A549 (cell line): Measurements from ENCODE around the gene ADTRP. TPM values are rescaled to one million over a fixed set of nuclear protein-coding genes. Genes with fewer than 3 reads are reported as not detected.

Experiments used
- ATAC-seq, 2 experiments: fragments of 200-7000 bp in 1 of 2; fragments of >200 bp in 1 of 2; cut with Nextera tagmentation in 1 of 2; cut with Tn5 transposase in 1 of 2; 3 replicates each; pipeline versions ENCODE4 v1.8.0 to v1.9.1; 2018 to 2020; ENCODE audit warnings: mild to moderate bottlenecking in 1 of 2, moderate library complexity in 1 of 2
- CTCF ChIA-PET: fragments of 300-600 bp; sonication (Branson Sonifier 250); formaldehyde crosslinking; extraction: SDS; loops from one replicate; lab custom pipeline; 2021; ENCODE audit warnings: antibody characterized with exemption, inconsistent platforms; lab: Yijun Ruan, JAX
- POLR2A ChIA-PET: fragments of 350-600 bp; formaldehyde crosslinking; extraction: SDS; loops from one replicate; lab custom pipeline; 2021; ENCODE audit warnings: antibody characterized with exemption, inconsistent platforms; lab: Yijun Ruan, JAX
- DNase-seq, 2 experiments: peaks; one replicate each; pipeline versions ENCODE4 v3.0.0 to v3.0.0-alpha.2; 2011 to 2016; ENCODE audit warnings: low read depth in 1 of 2, low spot score in 1 of 2
- FAIRE-seq: peaks from 2 replicates; lab custom pipeline; 2011; peaks lifted over from hg19 to GRCh38; lab: Jason Lieb, UNC
- H3K27ac ChIP-seq, 2 experiments: fragments of >200 bp; sonication (Bioruptor Twin); formaldehyde crosslinking; 3 replicates each; pipeline ENCODE4 v1.5.1; 2016 to 2017
- H3K4me1 ChIP-seq: fragments of >200 bp; sonication (Bioruptor Twin); formaldehyde crosslinking; 3 replicates; pipeline ENCODE4 v1.6.1; 2016
- H3K4me2 ChIP-seq: fragments of >200 bp; sonication (Bioruptor Twin); formaldehyde crosslinking; 3 replicates; pipeline ENCODE4 v1.6.1; 2016
- H3K4me3 ChIP-seq: fragments of >200 bp; sonication (Bioruptor Twin); formaldehyde crosslinking; 3 replicates; pipeline ENCODE4 v1.5.1; 2016
- H3K9me3 ChIP-seq: fragments of >200 bp; sonication (Bioruptor Twin); formaldehyde crosslinking; 3 replicates; pipeline ENCODE4 v1.6.1; 2016
- ATOH8 ChIP-seq: fragments of 250-450 bp; sonication (Bioruptor Pico); IDR thresholded peaks from 2 replicates; pipeline ENCODE4 v1.5.0; 2020; ENCODE audit warnings: low read depth, mild to moderate bottlenecking, moderate library complexity
- BHLHE40 ChIP-seq: IDR thresholded peaks from 2 replicates; pipeline ENCODE4 v1.6.1; 2012; ENCODE audit warnings: low read depth, low read length, inconsistent platforms
- CEBPB ChIP-seq, 2 experiments: fragments of >200 bp in 1 of 2; sonication (Bioruptor Twin) in 1 of 2; formaldehyde crosslinking in 1 of 2; IDR thresholded peaks; 2 replicates each; pipeline ENCODE4 v1.6.1; 2012 to 2016
- CHD4 ChIP-seq: fragments of 200-600 bp; sonication (generic); IDR thresholded peaks from 2 replicates; pipeline ENCODE4 v1.6.1; 2016; ENCODE audit warnings: antibody characterized with exemption, mild to moderate bottlenecking, borderline replicate concordance
- EHF ChIP-seq: fragments of 250-450 bp; sonication (Bioruptor Pico); IDR thresholded peaks from 2 replicates; pipeline ENCODE4 v1.5.0; 2020; ENCODE audit warnings: mild to moderate bottlenecking
- EP300 ChIP-seq, 2 experiments: fragments of >200 bp; sonication (Bioruptor Twin); formaldehyde crosslinking; IDR thresholded peaks; 2 replicates in 1 of 2; 3 replicates in 1 of 2; pipeline ENCODE4 v1.6.1; 2016 to 2017
- FOSB ChIP-seq: fragments of 250-450 bp; sonication (Bioruptor Pico); IDR thresholded peaks from 2 replicates; pipeline ENCODE4 v1.5.0; 2020; ENCODE audit warnings: mild to moderate bottlenecking, moderate library complexity
- HMGXB4 ChIP-seq: fragments of 250-450 bp; sonication (Bioruptor Pico); IDR thresholded peaks from 2 replicates; pipeline ENCODE4 v1.5.0; 2021; ENCODE audit warnings: mild to moderate bottlenecking, moderate library complexity, borderline replicate concordance
- HOXA7 ChIP-seq: fragments of 250-450 bp; sonication (Bioruptor Pico); IDR thresholded peaks from 2 replicates; pipeline ENCODE4 v1.5.0; 2020; ENCODE audit warnings: mild to moderate bottlenecking, moderate library complexity
- HOXB13 ChIP-seq: fragments of 250-450 bp; sonication (Bioruptor Pico); IDR thresholded peaks from 2 replicates; pipeline ENCODE4 v1.5.0; 2020; ENCODE audit warnings: low read depth, mild to moderate bottlenecking, moderate library complexity
- HOXB5 ChIP-seq: fragments of 250-450 bp; sonication (Bioruptor Pico); IDR thresholded peaks from 2 replicates; pipeline ENCODE4 v1.5.0; 2020; ENCODE audit warnings: mild to moderate bottlenecking, moderate library complexity
- JUN ChIP-seq, 2 experiments: fragments of >200 bp; sonication (Bioruptor Twin); formaldehyde crosslinking; IDR thresholded peaks; 2 replicates in 1 of 2; 3 replicates in 1 of 2; pipeline ENCODE4 v1.6.1; 2016 to 2017
- JUNB ChIP-seq: fragments of >200 bp; sonication (Bioruptor Twin); formaldehyde crosslinking; IDR thresholded peaks from 2 replicates; pipeline ENCODE4 v1.6.1; 2016
- MAZ ChIP-seq: fragments of 150-350 bp; IDR thresholded peaks from 2 replicates; pipeline ENCODE4 v1.6.1; 2014; ENCODE audit warnings: antibody characterized with exemption, low read depth, low read length, borderline replicate concordance
- PHF8 ChIP-seq: fragments of 200-600 bp; sonication (generic); IDR thresholded peaks from 2 replicates; pipeline ENCODE4 v1.6.1; 2016; ENCODE audit warnings: low read depth, mild to moderate bottlenecking, antibody characterized with exemption, moderate library complexity, borderline replicate concordance
- RARB ChIP-seq: fragments of 250-450 bp; sonication (Bioruptor Pico); IDR thresholded peaks from 2 replicates; pipeline ENCODE4 v1.8.0; 2021; ENCODE audit warnings: mild to moderate bottlenecking, moderate library complexity
- RCOR1 ChIP-seq: fragments of 150-350 bp; IDR thresholded peaks from 2 replicates; pipeline ENCODE4 v1.6.1; 2014; ENCODE audit warnings: antibody characterized with exemption, low read length, low read depth
- TFCP2L1 ChIP-seq: fragments of 250-450 bp; sonication (Bioruptor Pico); IDR thresholded peaks from 2 replicates; pipeline ENCODE4 v1.5.0; 2021; ENCODE audit warnings: mild to moderate bottlenecking
- ZC3H11A ChIP-seq: fragments of 450-650 bp; IDR thresholded peaks from 2 replicates; pipeline ENCODE4 v1.6.1; 2014; ENCODE audit warnings: antibody characterized with exemption, mild to moderate bottlenecking
- WGBS: methylation state at CpG from one replicate; pipeline ENCODE4 v1.1.6; 2017; ENCODE audit errors: missing lambda C conversion rate; 5-methylcytosine and 5-hydroxymethylcytosine counted together
- polyA plus RNA-seq, 4 experiments: library from polyadenylated mRNA; depleted of rRNA in 3 of 4; stranded (reverse); fragments of >200 nt; fragmentation: RNase III in 1 of 4; extraction: RNeasy Plus Mini Kit Qiagen cat#74134 plus additional on column Dnase treatment in 1 of 4; gene quantifications; 2 replicates in 3 of 4; 3 replicates in 1 of 4; pipeline ENCODE4 v1.2.3, GENCODE V29; 2011 to 2017
- TF ChIP-seq, protein P1 (sequence below): IDR thresholded peaks from 2 replicates; pipeline ENCODE4 v1.6.1; 2012; ENCODE audit warnings: low read depth, borderline replicate concordance

ADTRP gene
- polyA plus RNA-seq, 2 of the 4 experiments (the other 2 are of a cell fraction): 0.57 to 0.59 TPM

DNA sequence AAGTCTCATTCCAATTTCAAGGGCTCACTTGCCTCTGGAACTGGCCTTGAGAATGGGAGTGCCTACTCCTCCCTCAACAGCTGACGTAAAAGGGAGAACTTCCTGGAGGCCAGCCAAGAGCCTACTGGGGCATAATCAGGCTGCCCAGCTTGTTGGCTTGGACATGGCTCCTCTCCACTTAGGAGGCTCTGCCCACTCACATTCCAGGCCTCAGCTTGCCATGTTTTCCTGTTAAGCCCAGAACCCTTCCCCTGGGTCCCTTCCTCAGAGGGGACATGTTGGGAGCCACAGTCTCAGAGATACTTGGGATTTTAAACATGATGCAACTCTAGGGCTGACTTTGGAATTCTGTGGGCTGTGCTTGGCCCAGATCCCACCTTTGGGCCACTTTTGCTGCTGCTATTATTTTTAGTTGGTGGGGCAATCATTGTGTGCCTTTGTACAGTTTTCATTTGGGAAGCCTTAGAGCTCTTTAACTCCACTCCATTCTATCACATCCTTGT lies 31.5 kb upstream of the ADTRP start:
- Histone ChIP-seq H3K4me3 (no peak overlapping the region), H3K4me1 (peaks cover 38% of the 10 kb centered on the region), H3K27ac (peak overlapping the region; percentile 86 to 89), H3K4me2 (peak overlapping the region; percentile 67), H3K9me3 (no peaks in the 10 kb centered on the region)
- peak; percentile 50 to 90 for DNase-seq
- POLR2A ChIA-PET: interaction anchor here (1.3 to 1.7 kb wide), 2 partner anchors 39 to 203 kb away, joined by 4 to 8 read pairs; partner anchors contain the start of gene HIVEP1
- CTCF ChIA-PET: interaction anchor here (0.6 kb wide), 1 partner anchor 154 kb away, joined by 3 read pairs; no protein-coding TSS in a partner anchor
- no peak for FAIRE-seq
- WGBS: 22% methylated on average over 1 of the region's 1 CpG
- TF ChIP-seq CEBPB (IDR thresholded peaks at IDR 0.05) (peak in 1 of 2 experiments; percentile 46; a peak in 1 of 4 replicates), JUNB (no peak), EP300 (IDR thresholded peaks at IDR 0.05) (0 out of 5 replicates have a peak, but pooled peaks of 1 of the 2 experiments have one; percentile 21), HOXB5 (CRISPR knock-in tag) (0 out of 2 replicates have a peak, but pooled peaks have one; percentile 22), ATOH8 (CRISPR knock-in tag) (no peak)
- TF ChIP-seq, protein P1, sequence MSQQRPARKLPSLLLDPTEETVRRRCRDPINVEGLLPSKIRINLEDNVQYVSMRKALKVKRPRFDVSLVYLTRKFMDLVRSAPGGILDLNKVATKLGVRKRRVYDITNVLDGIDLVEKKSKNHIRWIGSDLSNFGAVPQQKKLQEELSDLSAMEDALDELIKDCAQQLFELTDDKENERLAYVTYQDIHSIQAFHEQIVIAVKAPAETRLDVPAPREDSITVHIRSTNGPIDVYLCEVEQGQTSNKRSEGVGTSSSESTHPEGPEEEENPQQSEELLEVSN: no peak
- ATAC-seq: peak; percentile 89 to 95

GRCh38 chr6:11808054-11808453 lies 29.5 kb upstream of the ADTRP start:
- FAIRE-seq (no peak), DNase-seq (no peak)
- H3K4me3 ChIP-seq: no peak overlapping the region
- H3K9me3 ChIP-seq: no peaks in the 10 kb centered on the region
- 84% methylated on average over 8 of the region's 8 CpGs for WGBS
- no peak overlapping the region for H3K4me2 ChIP-seq
- TF ChIP-seq RCOR1 (no peak), TFCP2L1 (no peak)
- TF ChIP-seq, all 56 proteins: peak for 0
- peaks cover 29% of the 10 kb centered on the region for H3K4me1 ChIP-seq
- peak overlapping the region in 1 of 2 experiments; percentile 89; a peak in 2 of 6 replicates for H3K27ac ChIP-seq
- no peak for ATAC-seq
- CTCF ChIA-PET: interaction anchor here (0.6 to 1.1 kb wide), 2 partner anchors 23 to 1113 kb away, joined by 3 read pairs; partner anchors contain the start of gene PAK1IP1
- POLR2A ChIA-PET: no interaction called here

DNA sequence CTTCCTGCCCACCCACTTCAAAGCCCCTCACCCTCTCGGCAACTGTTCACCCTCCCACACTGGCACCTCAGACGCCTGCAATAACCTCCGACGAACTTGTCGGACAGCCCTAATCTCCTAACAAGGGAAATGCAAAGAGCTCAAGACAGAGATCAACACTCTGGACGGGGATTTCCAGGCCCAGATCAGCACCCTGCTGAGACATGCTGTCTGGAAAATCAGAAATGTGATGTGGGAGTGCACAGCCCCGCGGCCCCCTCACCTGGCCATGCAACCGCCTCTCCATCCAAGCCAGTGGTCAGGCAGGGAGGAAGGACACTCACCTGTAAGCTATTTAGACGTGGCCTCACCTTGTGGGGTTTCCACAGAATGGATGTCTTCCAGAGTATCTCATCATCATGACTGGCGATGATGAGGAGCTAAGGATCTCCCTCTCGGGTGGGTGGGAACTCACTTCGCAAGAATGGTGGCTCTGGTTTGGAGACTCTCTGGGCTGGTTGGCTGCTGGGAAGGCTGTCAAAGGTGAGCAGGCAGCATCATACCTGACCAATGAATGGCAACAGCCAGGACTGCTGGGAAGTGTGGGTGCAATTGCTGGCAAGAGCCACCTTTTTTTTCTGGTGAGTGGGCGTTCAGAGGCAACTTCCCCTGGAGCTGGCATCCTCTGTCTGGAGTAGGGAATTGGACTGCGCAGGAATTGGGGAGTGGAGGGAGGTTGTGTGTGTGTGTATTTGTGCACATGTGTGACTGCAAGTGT lies 28.1 kb upstream of the ADTRP start:
- FAIRE-seq (no peak), ATAC-seq (no peak), DNase-seq (no peak)
- 94% methylated on average over 12 of the region's 15 CpGs for WGBS
- CTCF ChIA-PET: no interaction called here
- TF ChIP-seq MAZ (no peak), BHLHE40 (no peak), HMGXB4 (CRISPR knock-in tag) (no peak), ZC3H11A (no peak), RARB (CRISPR knock-in tag) (no peak), PHF8 (no peak), CHD4 (no peak), EHF (CRISPR knock-in tag) (no peak), HOXA7 (CRISPR knock-in tag) (no peak), JUN (IDR thresholded peaks at IDR 0.05) (no peak), FOSB (CRISPR knock-in tag) (no peak), HOXB13 (CRISPR knock-in tag) (no peak), HOXB5 (CRISPR knock-in tag) (no peak)
- TF ChIP-seq, protein P1: no peak
- Histone ChIP-seq H3K27ac (peak overlapping the region in 1 of 2 experiments; percentile 27; a peak in 1 of 6 replicates), H3K4me2 (no peak overlapping the region), H3K9me3 (no peaks in the 10 kb centered on the region), H3K4me1 (peaks cover 29% of the 10 kb centered on the region), H3K4me3 (no peak overlapping the region)
- POLR2A ChIA-PET: no interaction called here
